Measurements from ENCODE around the gene CCDC148. TPM values are rescaled to one million over a fixed set of nuclear protein-coding genes. Genes with fewer than 3 reads are reported as not detected.

CCDC148 gene
- total RNA-seq, 4 donors from 2014 or later, result 0.66 TPM; not detected in 3

DNA sequence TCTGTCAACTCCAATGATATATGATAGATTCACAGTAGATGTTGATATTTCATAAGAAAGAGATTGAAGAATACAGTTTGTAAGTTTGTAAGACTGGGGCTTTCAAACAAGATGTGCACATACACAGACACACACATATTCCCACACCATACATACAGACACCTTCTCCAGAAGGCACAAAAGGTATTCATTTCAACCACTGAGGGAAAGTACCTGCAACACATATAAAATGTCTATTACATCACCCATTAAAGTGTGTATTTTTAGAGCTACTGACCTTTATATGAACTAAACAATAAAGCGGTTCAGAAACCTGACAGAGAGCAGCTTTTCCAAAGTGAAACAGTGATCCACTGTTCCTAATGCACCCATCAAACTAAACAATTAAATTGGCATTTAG, 53.3 kb downstream of the CCDC148 start:
- Histone ChIP-seq H3K4me3 (no peak overlapping the region), H3K27me3 (no peaks in the 10 kb centered on the region), H3K27ac (no peak overlapping the region), H3K36me3 (no peaks in the 10 kb centered on the region), H3K9me3 (no peaks in the 10 kb centered on the region), H3K4me1 (no peaks in the 10 kb centered on the region)
- in situ Hi-C loops (cut with MboI; ENCODE audit: low sequenced_read_pairs in 4 of 4), result no loop called here
- intact Hi-C loops (cut with DNase I; ENCODE audit: low total_unique reads), result no loop called here
- TF ChIP-seq POLR2A (IDR thresholded peaks at IDR 0.05), result no peak
- TF ChIP-seq, protein P1, sequence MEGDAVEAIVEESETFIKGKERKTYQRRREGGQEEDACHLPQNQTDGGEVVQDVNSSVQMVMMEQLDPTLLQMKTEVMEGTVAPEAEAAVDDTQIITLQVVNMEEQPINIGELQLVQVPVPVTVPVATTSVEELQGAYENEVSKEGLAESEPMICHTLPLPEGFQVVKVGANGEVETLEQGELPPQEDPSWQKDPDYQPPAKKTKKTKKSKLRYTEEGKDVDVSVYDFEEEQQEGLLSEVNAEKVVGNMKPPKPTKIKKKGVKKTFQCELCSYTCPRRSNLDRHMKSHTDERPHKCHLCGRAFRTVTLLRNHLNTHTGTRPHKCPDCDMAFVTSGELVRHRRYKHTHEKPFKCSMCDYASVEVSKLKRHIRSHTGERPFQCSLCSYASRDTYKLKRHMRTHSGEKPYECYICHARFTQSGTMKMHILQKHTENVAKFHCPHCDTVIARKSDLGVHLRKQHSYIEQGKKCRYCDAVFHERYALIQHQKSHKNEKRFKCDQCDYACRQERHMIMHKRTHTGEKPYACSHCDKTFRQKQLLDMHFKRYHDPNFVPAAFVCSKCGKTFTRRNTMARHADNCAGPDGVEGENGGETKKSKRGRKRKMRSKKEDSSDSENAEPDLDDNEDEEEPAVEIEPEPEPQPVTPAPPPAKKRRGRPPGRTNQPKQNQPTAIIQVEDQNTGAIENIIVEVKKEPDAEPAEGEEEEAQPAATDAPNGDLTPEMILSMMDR (IDR thresholded peaks at IDR 0.05 in 4 of 5, conservative IDR thresholded peaks at IDR 0.05 in 1 of 5), result no peak
- ATAC-seq (no peak), DNase-seq (no peak)

DNA sequence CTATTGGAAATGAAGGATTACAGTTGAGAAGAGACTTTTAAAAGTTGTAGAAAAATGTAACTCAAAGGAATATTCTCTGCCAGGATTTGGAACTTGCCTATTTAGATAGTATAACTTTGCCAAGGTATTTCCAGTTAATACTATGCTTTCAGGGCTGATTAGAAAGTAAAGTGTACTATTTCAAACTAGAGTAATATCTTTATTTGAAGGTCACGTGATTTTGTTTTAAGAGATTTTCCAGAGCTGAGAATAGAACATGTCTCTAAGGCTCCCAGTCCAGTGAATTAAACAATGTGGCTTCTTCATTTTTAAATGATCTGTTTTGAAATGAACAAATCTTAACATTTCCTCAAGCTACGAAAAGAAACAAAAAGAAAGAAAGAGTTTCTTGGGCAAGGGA, 53.9 kb downstream of the CCDC148 start:
- Histone ChIP-seq H3K27me3 (no peaks in the 10 kb centered on the region), H3K4me1 (no peaks in the 10 kb centered on the region), H3K27ac (no peak overlapping the region), H3K36me3 (no peaks in the 10 kb centered on the region), H3K4me3 (no peak overlapping the region), H3K9me3 (no peaks in the 10 kb centered on the region)
- ATAC-seq (no peak), DNase-seq (no peak)
- TF ChIP-seq, protein P1 (IDR thresholded peaks at IDR 0.05 in 4 of 5, conservative IDR thresholded peaks at IDR 0.05 in 1 of 5), result no peak
- no peak for TF ChIP-seq POLR2A (IDR thresholded peaks at IDR 0.05)
- in situ Hi-C loops (cut with MboI; ENCODE audit: low sequenced_read_pairs in 4 of 4) (no loop called here), intact Hi-C loops (cut with DNase I; ENCODE audit: low total_unique reads) (no loop called here)

DNA sequence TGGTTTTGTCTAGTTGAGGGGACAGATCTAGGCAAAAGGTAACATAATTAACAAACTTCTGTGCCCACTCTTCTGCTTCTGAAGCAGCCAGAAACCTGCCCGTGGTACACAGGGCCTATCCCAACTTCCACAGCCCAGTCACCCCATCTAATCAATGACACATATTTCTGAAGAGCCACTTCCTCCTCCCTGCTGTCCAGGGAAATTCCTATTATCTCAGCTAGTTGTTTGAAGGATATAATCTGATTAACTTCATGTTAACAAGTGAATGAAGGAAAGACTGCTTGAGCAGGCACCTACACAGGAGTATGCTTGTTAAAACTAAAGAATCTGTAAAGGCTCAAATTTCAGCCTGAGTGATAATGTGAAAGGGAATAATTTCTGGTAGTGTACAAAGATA, 61.4 kb downstream of the CCDC148 start:
- in situ Hi-C loops (cut with MboI; ENCODE audit: low sequenced_read_pairs in 4 of 4) (no loop called here), intact Hi-C loops (cut with DNase I; ENCODE audit: low total_unique reads) (no loop called here)
- Histone ChIP-seq H3K27ac (no peak overlapping the region), H3K4me1 (no peaks in the 10 kb centered on the region), H3K27me3 (no peaks in the 10 kb centered on the region), H3K9me3 (no peaks in the 10 kb centered on the region), H3K36me3 (no peaks in the 10 kb centered on the region), H3K4me3 (no peak overlapping the region)
- no peak for ATAC-seq
- TF ChIP-seq POLR2A (IDR thresholded peaks at IDR 0.05), result no peak
- TF ChIP-seq, protein P1 (IDR thresholded peaks at IDR 0.05 in 4 of 5, conservative IDR thresholded peaks at IDR 0.05 in 1 of 5), result no peak
- no peak for DNase-seq

DNA sequence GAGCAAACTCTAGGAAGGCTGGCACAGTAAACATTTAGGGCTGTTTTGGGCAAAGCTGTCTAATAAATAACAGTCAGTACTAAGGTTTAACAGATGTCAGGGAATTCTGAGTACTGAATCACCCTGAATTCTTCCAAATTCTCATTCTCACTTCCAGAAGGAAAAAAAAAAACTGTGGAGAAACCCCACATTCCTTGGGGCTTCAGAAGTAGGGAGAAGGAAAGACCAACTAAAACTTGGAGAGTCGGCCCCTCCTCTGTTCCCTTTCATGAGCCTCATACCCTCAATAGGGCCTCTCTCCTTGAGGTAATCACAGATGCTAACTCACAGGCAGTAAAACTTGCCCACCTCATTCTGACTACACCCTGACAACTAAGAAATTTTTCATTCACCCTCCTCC, 62.1 kb downstream of the CCDC148 start:
- H3K4me3 ChIP-seq, result no peak overlapping the region
- H3K36me3 ChIP-seq, result no peaks in the 10 kb centered on the region
- in situ Hi-C loops (cut with MboI; ENCODE audit: low sequenced_read_pairs in 4 of 4) (no loop called here), intact Hi-C loops (cut with DNase I; ENCODE audit: low total_unique reads) (no loop called here)
- H3K4me1 ChIP-seq, result no peaks in the 10 kb centered on the region
- TF ChIP-seq, protein P1 (IDR thresholded peaks at IDR 0.05 in 4 of 5, conservative IDR thresholded peaks at IDR 0.05 in 1 of 5), result no peak
- TF ChIP-seq POLR2A (IDR thresholded peaks at IDR 0.05), result no peak
- no peaks in the 10 kb centered on the region for H3K27me3 ChIP-seq
- DNase-seq (no peak), ATAC-seq (no peak)
- H3K27ac ChIP-seq, result no peak overlapping the region
- H3K9me3 ChIP-seq, result no peaks in the 10 kb centered on the region

DNA sequence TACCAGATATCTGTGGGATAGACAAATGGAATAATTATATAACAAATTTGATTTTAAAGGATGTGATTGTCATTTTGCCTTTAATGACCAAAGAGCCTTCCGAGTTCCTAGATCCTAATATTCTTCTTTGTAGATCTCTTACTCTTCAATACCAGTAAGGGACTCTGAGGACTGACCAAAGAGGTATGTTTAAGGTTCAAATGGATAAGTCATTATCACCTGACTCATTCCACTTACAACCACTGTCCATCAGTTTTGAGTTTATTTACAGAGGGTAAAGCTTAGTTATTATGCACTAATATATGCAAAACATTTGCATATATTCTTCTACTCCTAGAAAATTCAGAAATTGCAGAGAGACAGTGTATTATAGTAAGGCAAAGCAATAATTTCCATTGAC, 62.7 kb downstream of the CCDC148 start:
- no peak for ATAC-seq
- Histone ChIP-seq H3K36me3 (no peaks in the 10 kb centered on the region), H3K27me3 (no peaks in the 10 kb centered on the region), H3K9me3 (no peaks in the 10 kb centered on the region), H3K4me1 (no peaks in the 10 kb centered on the region), H3K27ac (no peak overlapping the region), H3K4me3 (no peak overlapping the region)
- in situ Hi-C loops (cut with MboI; ENCODE audit: low sequenced_read_pairs in 4 of 4), result no loop called here
- DNase-seq, result no peak
- no peak for TF ChIP-seq POLR2A (IDR thresholded peaks at IDR 0.05)
- TF ChIP-seq, protein P1 (IDR thresholded peaks at IDR 0.05 in 4 of 5, conservative IDR thresholded peaks at IDR 0.05 in 1 of 5), result no peak
- intact Hi-C loops (cut with DNase I; ENCODE audit: low total_unique reads), result no loop called here
